Ammon's horn (tissue), 1 donor: ENCODE results near the gene AK3.
"Not testable (repeated sequence)": the region's sequence is repeated elsewhere in the genome, so short reads cannot be mapped to it uniquely, and the experiment has no call there.

Experiments used
- DNase-seq: peaks from one replicate; pipeline ENCODE4 v3.0.0-alpha.2; 2016; ENCODE audit warnings: low spot score

Gene AK3

DNA sequence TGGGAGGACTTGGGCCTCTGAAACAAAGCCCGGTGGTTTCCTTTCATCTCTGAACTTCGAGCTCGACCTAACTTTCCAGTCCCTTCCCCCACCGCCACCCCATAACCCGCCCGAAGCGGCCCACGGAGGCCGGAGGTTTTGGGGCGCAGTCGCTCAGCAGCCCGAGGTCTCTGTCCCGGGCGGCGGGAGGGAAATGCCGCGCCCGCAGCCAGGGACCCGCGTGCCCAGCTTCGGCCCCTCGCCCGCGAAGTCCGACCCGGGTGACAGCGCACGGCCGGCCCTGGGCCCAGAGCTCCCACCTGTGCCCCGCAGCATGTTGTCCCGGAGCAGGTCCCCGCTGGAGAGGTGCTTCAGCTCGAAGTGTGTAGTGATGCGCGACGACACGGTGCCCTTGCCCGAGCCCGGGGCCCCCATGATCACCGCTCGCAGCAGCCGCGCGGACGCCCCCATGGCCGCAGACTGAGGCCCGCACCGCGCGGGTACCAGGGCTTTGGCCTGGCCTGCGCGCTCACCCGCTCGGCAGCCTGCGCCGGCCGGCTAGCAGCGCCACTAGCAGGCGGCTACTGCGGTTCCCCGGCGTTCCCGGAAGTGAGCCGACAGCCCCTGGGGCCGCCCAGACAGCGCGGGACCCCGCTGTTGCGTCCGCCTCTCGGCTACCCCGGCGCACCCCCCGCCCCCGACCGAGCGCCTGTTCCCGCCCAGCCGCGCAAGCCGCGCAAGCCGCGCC is at the start of gene AK3:
TSS of gene AK3 (minus strand) at position 565 of the 727 bp plus-strand sequence. CDS start at position 450, 115 bp downstream.
- peak; percentile 81 for DNase-seq

- DNase-seq: no peak
Observed at GRCh38 chr9:4788703-4789102, 47.7 kb upstream of the AK3 start.

DNA sequence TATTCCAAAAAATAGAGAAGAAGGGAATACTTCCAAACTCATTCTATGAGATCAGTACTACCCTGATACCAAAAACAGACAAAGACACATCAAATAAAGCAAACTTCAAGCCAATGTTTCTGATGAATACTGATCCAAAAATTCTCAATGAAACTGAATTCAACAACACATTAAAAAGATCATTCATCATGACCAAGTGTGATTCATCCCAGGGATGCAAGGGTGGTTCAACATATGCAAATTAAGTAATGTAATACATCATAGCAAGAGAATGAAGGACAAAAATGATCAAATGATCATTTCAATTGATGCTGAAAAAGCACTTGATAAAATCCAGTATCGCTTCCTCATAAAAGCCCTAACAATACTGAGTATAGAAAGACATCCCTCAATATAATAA is 46.9 kb upstream of the AK3 start:
- DNase-seq: no peak

DNA sequence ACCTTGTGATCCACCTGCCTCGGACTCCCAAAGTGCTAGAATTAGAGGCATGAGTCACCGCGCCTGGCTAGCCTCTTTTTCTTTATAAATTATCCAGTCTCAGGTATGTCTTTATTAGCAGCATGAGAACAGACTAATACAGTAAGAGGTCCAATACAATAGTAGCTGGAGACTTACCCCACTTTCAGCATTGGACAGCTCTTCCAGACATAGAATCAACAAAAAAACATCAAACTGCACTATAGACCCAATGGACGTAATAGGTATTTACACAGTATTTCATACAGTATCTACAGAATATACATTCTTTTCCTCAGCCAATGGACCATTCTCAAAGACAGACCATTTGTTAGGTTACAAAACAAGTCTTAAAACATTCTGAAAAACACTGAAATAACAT is 45.6 kb upstream of the AK3 start:
- no peak for DNase-seq

- DNase-seq: no peak
Observed at GRCh38 chr9:4784403-4784802, 43.4 kb upstream of the AK3 start.

DNA sequence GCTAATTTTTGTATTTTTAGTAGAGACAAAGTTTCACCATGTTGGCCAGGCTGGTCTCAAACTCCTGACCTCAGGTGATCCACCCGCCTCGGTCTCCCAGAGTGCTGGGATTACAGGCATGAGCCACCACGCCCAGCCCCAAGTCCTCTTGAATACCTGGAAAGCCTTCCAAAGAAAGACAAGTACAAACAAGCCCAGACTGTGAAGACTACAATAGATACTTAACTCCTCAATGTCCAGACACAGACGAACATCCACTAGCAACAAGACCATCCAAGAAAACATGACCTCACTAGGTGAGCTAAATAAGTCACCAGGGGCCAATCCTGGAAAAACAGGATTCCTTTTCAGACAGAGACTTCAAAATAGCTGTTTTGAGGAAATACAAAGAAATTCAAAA is 42.2 kb upstream of the AK3 start:
- DNase-seq: not testable (repeated sequence)

DNA sequence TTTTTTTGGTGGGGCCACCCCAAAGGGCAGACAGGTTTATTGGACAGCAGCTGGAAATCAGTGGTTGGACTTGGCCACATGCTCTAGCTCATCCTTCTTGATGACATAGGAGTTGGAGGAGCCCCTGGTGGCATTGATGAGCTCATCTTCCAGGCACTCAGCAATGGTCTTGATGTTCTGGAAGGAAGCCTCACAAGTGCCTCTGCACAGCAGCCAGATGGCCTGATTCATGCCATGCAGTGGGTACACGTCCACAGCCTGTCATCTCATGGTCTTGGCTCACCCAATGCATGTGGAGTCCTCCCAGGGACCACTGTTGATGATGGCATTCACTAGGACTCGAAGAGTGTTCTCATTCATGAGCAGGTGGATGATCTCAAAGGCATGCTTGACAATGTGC is 40.4 kb upstream of the AK3 start:
- no peak for DNase-seq

DNA sequence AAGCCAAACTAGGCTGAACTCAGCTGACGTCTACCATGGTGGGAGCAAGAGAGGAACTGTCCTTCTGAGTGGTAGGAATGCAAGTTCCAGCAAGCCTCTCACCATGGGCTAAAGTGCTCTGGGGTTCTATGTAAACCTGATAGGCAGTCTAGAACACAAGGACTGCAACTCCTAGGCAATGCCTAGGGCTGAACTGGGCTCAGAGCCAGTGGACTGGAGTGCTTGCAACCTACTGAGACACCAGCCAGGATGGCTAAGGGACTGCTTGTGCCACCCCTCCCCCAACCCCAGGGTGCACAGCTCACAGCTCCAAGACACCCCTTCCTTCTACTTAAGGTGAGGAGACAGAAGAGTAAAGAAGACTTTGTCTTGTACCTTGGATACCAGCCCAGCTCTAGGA is 39.6 kb upstream of the AK3 start:
- DNase-seq: no peak

DNA sequence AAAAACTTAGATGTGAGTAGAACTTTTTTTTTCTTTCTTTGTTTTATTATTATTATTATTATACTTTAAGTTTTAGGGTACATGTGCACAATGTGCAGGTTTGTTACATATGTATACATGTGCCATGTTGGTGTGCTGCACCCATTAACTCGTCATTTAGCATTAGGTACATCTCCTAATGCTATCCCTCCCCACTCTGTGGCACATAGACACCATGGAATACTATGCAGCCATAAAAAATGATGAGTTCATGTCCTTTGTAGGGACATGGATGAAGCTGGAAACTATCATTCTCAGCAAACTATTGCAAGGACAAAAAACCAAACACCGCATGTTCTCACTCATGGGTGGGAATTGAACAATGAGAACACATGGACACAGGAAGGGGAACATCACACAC is 34.0 kb upstream of the AK3 start:
- not testable (repeated sequence) for DNase-seq

- peak; percentile 32 for DNase-seq
Observed at GRCh38 chr9:4774209-4774608, 33.2 kb upstream of the AK3 start.

DNA sequence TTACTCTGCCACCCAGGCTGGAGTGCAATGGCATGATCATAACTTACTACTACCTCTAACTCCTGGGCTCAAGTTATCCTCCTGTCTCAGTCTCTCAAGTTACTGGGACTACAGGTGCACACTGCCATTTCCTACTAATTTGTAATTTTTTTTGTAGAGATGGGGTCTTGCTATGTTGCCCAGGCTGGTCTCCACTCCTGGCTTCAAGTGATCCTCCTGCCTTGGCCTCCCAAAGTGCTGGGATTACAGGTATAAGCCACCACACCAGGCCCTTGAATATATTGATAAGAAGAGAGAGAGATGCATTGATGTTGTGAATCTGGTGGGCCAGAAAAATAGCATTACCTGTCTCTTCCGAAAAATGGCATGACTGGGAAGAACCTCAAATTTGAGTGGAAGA is 30.8 kb upstream of the AK3 start:
- no peak for DNase-seq

DNA sequence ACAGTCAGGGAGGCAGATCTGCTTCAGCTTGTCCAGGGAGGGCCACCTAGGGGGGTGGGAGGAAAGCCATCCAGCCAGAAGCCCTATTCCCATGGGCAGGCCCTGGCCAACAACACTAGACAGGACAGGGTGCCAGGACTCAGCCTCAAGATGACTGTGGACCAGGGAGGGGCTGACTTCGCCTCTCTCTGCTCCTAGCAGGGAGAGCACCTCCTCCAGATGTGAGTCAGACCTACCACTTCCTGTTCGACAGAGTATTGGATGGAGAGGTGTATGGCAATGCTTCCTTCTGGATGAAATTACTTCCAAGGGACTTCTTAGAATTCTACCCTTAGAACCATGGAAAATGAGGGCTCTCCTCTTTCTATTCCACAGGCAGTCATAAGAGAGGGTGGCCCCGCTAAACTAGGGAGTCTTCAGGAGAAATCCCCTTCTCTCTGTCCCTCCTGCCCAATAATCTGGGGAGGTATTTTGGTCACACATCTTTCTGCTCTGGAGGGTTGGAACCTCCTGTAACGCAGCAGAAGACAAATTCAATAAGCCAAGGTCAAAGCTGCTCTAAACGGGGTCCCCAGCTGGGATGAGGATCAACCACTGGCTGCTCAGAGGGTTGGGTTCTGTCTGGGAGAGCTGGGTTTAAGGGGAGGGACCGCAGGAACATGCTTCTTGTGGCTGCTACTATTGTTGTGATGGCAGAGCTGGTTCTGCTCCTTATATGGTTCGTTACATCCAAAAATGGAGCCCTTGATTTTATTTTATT is 28.5 kb upstream of the AK3 start:
- DNase-seq: no peak

- DNase-seq: no peak
Observed at GRCh38 chr9:4768681-4769080, 27.7 kb upstream of the AK3 start.

GRCh38 chr9:4764033-4764432 is 23.0 kb upstream of the AK3 start:
- DNase-seq: no peak

DNA sequence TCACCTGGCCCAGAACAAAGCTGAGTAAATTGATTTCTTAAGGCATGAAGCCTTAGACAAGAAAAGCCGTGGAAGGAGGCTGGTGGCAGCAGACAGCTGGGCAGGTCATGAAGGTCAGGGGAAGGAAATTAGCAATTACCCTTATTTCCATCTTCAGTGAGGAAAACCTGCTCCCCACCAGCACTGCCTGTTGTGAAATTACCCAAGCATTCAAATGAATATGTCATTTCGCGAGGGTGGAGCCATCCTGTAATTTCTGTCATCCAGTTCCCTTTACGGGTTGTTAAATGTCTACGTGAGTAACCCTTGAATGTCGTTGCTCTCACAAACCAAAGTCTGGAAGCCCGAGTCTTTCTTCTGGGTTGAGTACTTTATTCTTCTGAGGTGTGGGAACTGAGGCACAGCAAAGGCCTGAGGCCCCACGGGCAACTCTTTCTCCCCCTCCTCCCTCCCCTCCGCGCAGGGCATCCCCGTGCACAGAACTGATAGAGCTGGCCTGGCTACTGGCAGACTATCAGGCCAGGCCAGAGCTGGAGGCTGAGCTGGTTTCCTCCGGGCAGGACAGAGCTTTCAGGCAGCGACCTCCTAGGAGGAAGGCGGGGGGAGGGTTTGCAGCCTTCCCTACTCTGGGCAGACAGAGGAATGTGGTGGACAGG is 22.0 kb upstream of the AK3 start:
- DNase-seq: no peak

- DNase-seq: peak; percentile 88
Observed at GRCh38 chr9:4762108-4762885, 21.3 kb upstream of the AK3 start.

DNA sequence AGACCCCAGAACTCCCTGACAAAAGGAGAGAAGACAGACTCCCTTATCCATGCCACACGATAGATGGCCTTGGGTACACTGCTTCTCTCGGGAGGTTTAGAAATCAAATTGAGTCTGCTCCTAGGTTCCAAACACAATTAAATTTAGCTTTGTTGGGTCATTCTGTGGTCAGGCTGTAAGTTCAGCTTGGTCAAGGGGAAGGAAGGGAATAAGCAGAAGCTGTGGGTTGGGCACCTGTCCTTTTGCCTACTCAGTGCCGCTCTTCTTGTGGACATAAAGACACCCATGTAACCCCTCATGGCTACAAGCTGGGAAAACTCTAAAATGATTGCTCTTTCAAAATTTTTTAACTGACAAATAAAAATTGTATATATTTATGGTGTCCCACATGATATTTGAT is 19.1 kb upstream of the AK3 start:
- DNase-seq: peak; percentile 64

DNA sequence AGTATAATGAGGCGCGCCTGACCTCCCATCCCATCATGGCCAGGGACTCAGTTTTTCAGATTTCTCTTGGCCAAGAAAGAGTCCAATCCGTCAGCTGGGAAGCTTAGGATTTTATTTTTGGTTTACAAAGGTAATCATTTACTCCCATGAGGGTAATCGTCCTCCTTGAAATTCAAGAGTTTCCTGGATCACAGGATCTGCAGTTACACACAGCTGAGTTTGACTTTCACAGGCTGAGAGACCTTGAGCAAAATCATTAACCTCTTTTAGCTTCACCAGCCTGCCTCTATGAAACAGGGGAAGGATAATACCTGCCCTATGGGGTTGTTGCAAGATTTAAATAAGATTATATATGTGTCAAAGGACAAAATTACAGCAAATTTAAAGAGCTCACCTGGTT is 15.4 kb upstream of the AK3 start:
- DNase-seq: no peak

GRCh38 chr9:4755026-4755609 is 14.1 kb upstream of the AK3 start:
- DNase-seq: no peak

DNA sequence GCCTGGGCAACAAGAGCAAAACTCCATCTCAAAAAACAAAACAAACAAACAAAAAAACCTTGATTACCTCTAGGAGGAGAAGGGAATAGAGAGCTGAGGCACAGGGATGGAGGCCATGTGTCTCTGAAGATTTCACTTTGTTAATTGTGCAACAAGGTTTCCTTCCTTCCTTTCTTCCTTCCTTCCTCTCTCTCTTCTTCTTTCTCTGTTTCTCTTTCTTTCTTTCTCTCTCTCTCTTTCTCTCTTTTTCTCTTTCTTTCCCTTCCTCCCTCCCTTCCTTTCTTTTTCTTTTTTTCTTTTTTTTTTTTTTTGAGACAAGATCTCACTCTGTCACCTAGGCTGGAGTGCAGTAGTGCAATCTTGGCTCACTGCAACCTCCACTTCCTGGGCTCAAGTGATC is 13.5 kb upstream of the AK3 start:
- not testable (repeated sequence) for DNase-seq

DNA sequence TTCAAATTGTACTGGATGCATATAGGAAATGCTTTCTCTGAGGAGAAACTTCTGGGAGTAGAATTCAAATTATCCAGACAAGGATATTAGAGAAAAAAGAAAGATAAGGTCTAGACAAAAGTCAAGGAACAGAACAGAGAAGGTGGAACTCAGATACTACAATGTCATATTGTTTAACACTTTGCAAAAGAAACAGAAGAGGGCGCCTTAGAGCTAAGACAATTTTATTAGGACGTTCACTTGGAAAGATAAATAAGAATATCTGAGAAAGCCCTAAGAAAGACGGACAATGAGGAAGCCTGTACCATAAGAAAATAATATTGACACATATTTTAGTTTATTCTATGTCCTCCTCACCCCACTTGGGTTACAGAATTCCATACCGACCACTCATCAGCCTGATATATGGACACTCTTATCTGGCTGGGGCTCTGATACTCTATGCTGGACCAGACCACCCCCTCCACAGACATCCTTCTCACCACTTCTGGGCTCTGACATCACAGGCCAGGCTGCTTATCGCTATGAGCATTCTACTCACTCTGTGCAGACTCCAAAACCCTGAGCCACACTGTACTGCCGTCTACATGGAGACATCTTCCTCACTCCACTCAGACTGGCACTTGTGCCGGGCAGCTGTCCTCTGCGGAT is 9.1 kb upstream of the AK3 start:
- DNase-seq: peak; percentile 26
